Liver (tissue), 9 donors: Measurements from ENCODE around the gene GTF2H1. TPM values are rescaled to one million over a fixed set of nuclear protein-coding genes. Genes with fewer than 3 reads are reported as not detected.

ENCODE experiments used
- DNase-seq: peaks from one replicate; pipeline ENCODE4 v3.0.0-alpha.2; 2017; ENCODE audit warnings: low spot score
- H3K27ac ChIP-seq, 2 donors: one replicate each; pipeline ENCODE4 v1.7.0; 2013; ENCODE audit warnings: inconsistent platforms in 2 of 2, low read length in 2 of 2, control low read depth in 1 of 2, low read depth in 1 of 2, mild to moderate bottlenecking in 1 of 2
- H3K27me3 ChIP-seq, 4 donors: one replicate each; pipeline versions ENCODE4 v1.6.1 to v1.7.0; 2013; ENCODE audit warnings: low read length in 3 of 4, inconsistent platforms in 1 of 4, mild to moderate bottlenecking in 1 of 4, moderate library complexity in 1 of 4; ENCODE audit not compliant: control insufficient read depth in 4 of 4, insufficient read depth in 4 of 4
- H3K36me3 ChIP-seq, 4 donors: one replicate each; pipeline versions ENCODE4 v1.6.1 to v1.7.0; 2013; ENCODE audit warnings: low read length in 3 of 4, mild to moderate bottlenecking in 3 of 4, low read depth in 1 of 4, moderate library complexity in 1 of 4; ENCODE audit not compliant: control insufficient read depth in 4 of 4, insufficient read depth in 3 of 4
- H3K4me1 ChIP-seq, 4 donors: one replicate each; pipeline versions ENCODE4 v1.6.1 to v1.7.0; 2013; ENCODE audit warnings: low read length in 3 of 4, mild to moderate bottlenecking in 3 of 4, moderate library complexity in 1 of 4; ENCODE audit not compliant: control insufficient read depth in 4 of 4, insufficient read depth in 4 of 4
- H3K4me3 ChIP-seq, 3 donors: one replicate each; pipeline versions ENCODE4 v1.6.1 to v1.7.0; 2013; ENCODE audit warnings: low read length in 3 of 3, control low read depth in 1 of 3, low read depth in 1 of 3, mild to moderate bottlenecking in 1 of 3
- H3K9ac ChIP-seq, 2 donors: one replicate each; pipeline ENCODE4 v1.7.0; 2013; ENCODE audit warnings: low read length in 2 of 2, mild to moderate bottlenecking in 2 of 2, moderate library complexity in 2 of 2, control low read depth in 1 of 2, low read depth in 1 of 2
- H3K9me3 ChIP-seq, 4 donors: one replicate each; pipeline versions ENCODE4 v1.6.1 to v1.7.0; 2013; ENCODE audit warnings: low read length in 3 of 4; ENCODE audit not compliant: control insufficient read depth in 4 of 4
- CTCF ChIP-seq: fragments of 150-350 bp; IDR thresholded peaks from 2 replicates; pipeline ENCODE4 v1.5.1; 2017; ENCODE audit warnings: improper control_type of control experiment, low read depth, low read length; ENCODE audit not compliant: missing input control
- EGR1 ChIP-seq, 2 donors: IDR thresholded peaks; 2 replicates each; pipeline ENCODE4 v1.6.1; 2016 to 2018; ENCODE audit warnings: antibody characterized with exemption in 2 of 2, low read depth in 2 of 2
- FOXA2 ChIP-seq: IDR thresholded peaks from 2 replicates; pipeline ENCODE4 v1.6.1; 2016; ENCODE audit warnings: antibody characterized with exemption
- GABPA ChIP-seq, 2 donors: IDR thresholded peaks in 1 of 2; conservative IDR thresholded peaks in 1 of 2; 2 replicates each; pipeline ENCODE4 v1.6.1; 2016; ENCODE audit warnings: antibody characterized with exemption in 2 of 2, mild to moderate bottlenecking in 1 of 2, moderate library complexity in 1 of 2
- HNF4A ChIP-seq, 2 donors: conservative IDR thresholded peaks; 2 replicates each; pipeline ENCODE4 v1.6.1; 2016; ENCODE audit warnings: antibody characterized with exemption in 2 of 2, mild to moderate bottlenecking in 2 of 2
- JUND ChIP-seq, 2 donors: IDR thresholded peaks; 2 replicates each; pipeline ENCODE4 v1.6.1; 2016; ENCODE audit warnings: antibody characterized with exemption in 2 of 2
- RAD21 ChIP-seq, 2 donors: IDR thresholded peaks; 2 replicates each; pipeline ENCODE4 v1.6.1; 2016; ENCODE audit warnings: antibody characterized with exemption in 2 of 2, mild to moderate bottlenecking in 2 of 2
- REST ChIP-seq: IDR thresholded peaks from 2 replicates; pipeline ENCODE4 v1.6.1; 2016; ENCODE audit warnings: antibody characterized with exemption, mild to moderate bottlenecking
- RXRA ChIP-seq, 2 donors: IDR thresholded peaks; 2 replicates each; pipeline ENCODE4 v1.6.1; 2017 to 2018; ENCODE audit warnings: antibody characterized with exemption in 2 of 2, mild to moderate bottlenecking in 1 of 2
- SP1 ChIP-seq: IDR thresholded peaks from 2 replicates; pipeline ENCODE4 v1.6.1; 2018; ENCODE audit warnings: antibody characterized with exemption, mild to moderate bottlenecking
- TAF1 ChIP-seq: conservative IDR thresholded peaks from 2 replicates; pipeline ENCODE4 v1.6.1; 2016; ENCODE audit warnings: antibody characterized with exemption, mild to moderate bottlenecking
- YY1 ChIP-seq: IDR thresholded peaks from 2 replicates; pipeline ENCODE4 v1.6.1; 2016; ENCODE audit warnings: antibody characterized with exemption, mild to moderate bottlenecking
- ZBTB33 ChIP-seq: IDR thresholded peaks from 2 replicates; pipeline ENCODE4 v1.6.1; 2016; ENCODE audit warnings: antibody characterized with exemption
- WGBS: extraction: QIAGEN DNeasy Blood & Tissue Kit; methylation state at CpG from one replicate; pipeline ENCODE4 v1.1.7; 2013; 5-methylcytosine and 5-hydroxymethylcytosine counted together
- polyA plus RNA-seq, 2 donors: library from polyadenylated mRNA; stranded (reverse) in 1 of 2; unstranded in 1 of 2; fragments of 200-250 nt in 1 of 2; fragments of >200 nt in 1 of 2; fragmentation: Nextera tagmentation in 1 of 2; extraction: Ambion mirVana in 1 of 2; gene quantifications; one replicate each; pipeline versions ENCODE4 v1.2.1 to v1.2.3, GENCODE V29; 2013 to 2015
- total RNA-seq, 2 donors: library from RNA; depleted of rRNA; stranded (reverse); fragments of >200 nt; gene quantifications; one replicate each; pipeline ENCODE4 v1.2.3, GENCODE V29; 2014
- TF ChIP-seq, protein P1 (sequence below): IDR thresholded peaks from 2 replicates; pipeline ENCODE4 v1.6.1; 2016; ENCODE audit warnings: antibody characterized with exemption
- donor health status: healthy.
- donor health status: healthy.
- donor health status: healthy.
- donor health status: healthy.
- donor health status: healthy.

GTF2H1 gene
- total and polyA plus RNA-seq, 4 donors: 11.9 to 37.7 (median 18.7) TPM

DNA sequence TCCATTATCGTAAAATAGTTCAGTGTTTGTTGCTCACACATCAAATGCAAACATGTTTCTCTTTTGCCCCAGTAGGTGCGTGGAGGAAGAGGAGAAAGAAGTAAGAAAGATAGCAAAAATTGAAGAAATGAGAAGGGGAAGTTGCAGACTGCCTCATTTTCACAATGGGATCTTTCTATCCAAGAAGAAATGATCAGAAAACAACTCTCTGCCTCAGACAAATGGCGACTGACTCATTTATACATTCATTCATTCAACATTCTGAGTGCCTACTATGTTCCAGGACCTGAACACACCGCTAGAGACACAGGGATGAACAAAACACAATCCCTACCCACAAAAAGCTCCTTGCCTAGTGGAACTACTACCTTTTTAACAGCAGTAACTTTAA lies 794 bp upstream of the GTF2H1 start:
- Histone ChIP-seq H3K9ac (peak overlapping the region; percentile 82 to 96), H3K27me3 (no peaks in the 10 kb centered on the region), H3K4me1 (peaks cover 9 to 43% (median 31%) of the 10 kb centered on the region in 4 donors), H3K36me3 (peaks cover 0 to 9% (median 3%) of the 10 kb centered on the region in 4 donors), H3K4me3 (peak overlapping the region; percentile 73 to 99 (median 94)), H3K27ac (peak overlapping the region; percentile 97 to 100), H3K9me3 (no peaks in the 10 kb centered on the region)
- WGBS: 2% methylated on average over 4 of the region's 4 CpGs
- TF ChIP-seq EGR1 (IDR thresholded peaks at IDR 0.05; ENCODE audit: low read depth in 2 of 2) (no peak), ZBTB33 (no peak), RAD21 (IDR thresholded peaks at IDR 0.05) (no peak), HNF4A (conservative IDR thresholded peaks at IDR 0.05) (no peak), SP1 (no peak), TAF1 (no peak), FOXA2 (no peak), JUND (IDR thresholded peaks at IDR 0.05) (no peak), REST (no peak), GABPA (IDR thresholded peaks at IDR 0.05 in 1 of 2, conservative IDR thresholded peaks at IDR 0.05 in 1 of 2) (no peak), YY1 (no peak), CTCF (no peak)
- TF ChIP-seq, protein P1, sequence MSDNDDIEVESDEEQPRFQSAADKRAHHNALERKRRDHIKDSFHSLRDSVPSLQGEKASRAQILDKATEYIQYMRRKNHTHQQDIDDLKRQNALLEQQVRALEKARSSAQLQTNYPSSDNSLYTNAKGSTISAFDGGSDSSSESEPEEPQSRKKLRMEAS: no peak
- DNase-seq: no peak

GRCh38 chr11:18322818-18323570 lies 627 bp downstream of the GTF2H1 start:
- H3K9me3 ChIP-seq: no peaks in the 10 kb centered on the region
- peak overlapping the region; percentile 73 to 99 (median 94) for H3K4me3 ChIP-seq
- H3K36me3 ChIP-seq: peaks cover 0 to 9% (median 3%) of the 10 kb centered on the region in 4 donors
- H3K27ac ChIP-seq: peak overlapping the region in 1 of 2 donors; percentile 100
- DNase-seq: no peak
- peak overlapping the region; percentile 68 to 82 for H3K9ac ChIP-seq
- WGBS: 14% methylated on average over 18 of the region's 18 CpGs
- H3K4me1 ChIP-seq: peaks cover 9 to 43% (median 31%) of the 10 kb centered on the region in 4 donors
- H3K27me3 ChIP-seq: no peaks in the 10 kb centered on the region
- TF ChIP-seq YY1 (no peak), RAD21 (IDR thresholded peaks at IDR 0.05) (no peak), FOXA2 (no peak), HNF4A (conservative IDR thresholded peaks at IDR 0.05) (no peak), ZBTB33 (no peak), RXRA (IDR thresholded peaks at IDR 0.05) (no peak), SP1 (no peak), JUND (IDR thresholded peaks at IDR 0.05) (no peak), GABPA (IDR thresholded peaks at IDR 0.05 in 1 of 2, conservative IDR thresholded peaks at IDR 0.05 in 1 of 2) (no peak), CTCF (no peak), TAF1 (no peak)
- TF ChIP-seq, protein P1: no peak
